Uterus (tissue), 2 donors: ENCODE measurements around the gene UVSSA.

ENCODE experiments used
- POLR2A ChIP-seq, 2 donors: fragments of 450-650 bp; IDR thresholded peaks; one replicate each; pipeline ENCODE4 v1.6.1; 2016; ENCODE audit warnings: antibody characterized with exemption in 2 of 2, mild to moderate bottlenecking in 1 of 2, moderate library complexity in 1 of 2
- TF ChIP-seq, protein P1 (sequence below), 4 experiments: fragments of 200-600 bp in 2 of 4; fragments of 450-650 bp in 2 of 4; sonication (generic) in 2 of 4; IDR thresholded peaks; one replicate each; pipeline ENCODE4 v1.5.1; 2016 to 2019; ENCODE audit warnings: antibody characterized with exemption in 4 of 4, mild to moderate bottlenecking in 2 of 4, moderate library complexity in 1 of 4

DNA sequence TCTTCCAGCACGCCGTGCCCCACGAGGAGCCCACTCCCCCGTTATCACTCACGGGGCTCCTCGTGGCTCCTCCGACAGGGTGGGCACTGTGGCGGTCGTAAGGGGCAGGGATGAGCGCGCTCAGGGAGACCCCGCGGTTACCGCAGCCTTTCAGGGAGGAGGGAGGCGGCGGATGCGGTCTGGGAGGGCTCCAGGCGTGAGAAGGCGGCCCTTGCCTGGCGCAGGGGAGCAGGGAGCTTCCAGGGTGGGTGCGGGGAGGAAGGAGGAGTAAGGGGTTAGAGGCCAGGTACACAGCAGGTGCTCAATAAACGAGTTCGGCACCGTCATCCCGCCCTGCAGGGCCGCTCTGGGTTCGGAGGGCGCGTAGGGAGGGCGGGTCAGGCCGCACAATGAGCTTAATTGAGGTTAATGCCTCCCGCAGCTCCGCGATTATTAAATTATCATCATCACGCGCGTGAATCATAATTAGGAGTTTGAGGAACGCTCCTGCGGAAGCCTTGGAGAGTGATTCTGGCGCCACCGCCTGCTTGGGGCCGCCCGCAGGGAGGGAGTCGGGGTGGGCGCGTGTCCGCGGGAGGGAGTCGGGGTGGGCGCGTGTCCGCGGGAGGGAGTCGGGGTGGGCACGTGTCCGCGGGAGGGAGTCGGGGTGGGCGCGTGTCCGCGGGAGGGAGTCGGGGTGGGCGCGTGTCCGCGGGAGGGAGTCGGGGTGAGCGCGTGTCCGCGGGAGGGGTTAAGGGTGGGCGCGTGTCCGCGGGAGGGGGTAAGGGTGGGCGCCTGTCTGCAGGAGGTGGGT is 66.9 kb downstream of the UVSSA start:
- TF ChIP-seq, protein P1, sequence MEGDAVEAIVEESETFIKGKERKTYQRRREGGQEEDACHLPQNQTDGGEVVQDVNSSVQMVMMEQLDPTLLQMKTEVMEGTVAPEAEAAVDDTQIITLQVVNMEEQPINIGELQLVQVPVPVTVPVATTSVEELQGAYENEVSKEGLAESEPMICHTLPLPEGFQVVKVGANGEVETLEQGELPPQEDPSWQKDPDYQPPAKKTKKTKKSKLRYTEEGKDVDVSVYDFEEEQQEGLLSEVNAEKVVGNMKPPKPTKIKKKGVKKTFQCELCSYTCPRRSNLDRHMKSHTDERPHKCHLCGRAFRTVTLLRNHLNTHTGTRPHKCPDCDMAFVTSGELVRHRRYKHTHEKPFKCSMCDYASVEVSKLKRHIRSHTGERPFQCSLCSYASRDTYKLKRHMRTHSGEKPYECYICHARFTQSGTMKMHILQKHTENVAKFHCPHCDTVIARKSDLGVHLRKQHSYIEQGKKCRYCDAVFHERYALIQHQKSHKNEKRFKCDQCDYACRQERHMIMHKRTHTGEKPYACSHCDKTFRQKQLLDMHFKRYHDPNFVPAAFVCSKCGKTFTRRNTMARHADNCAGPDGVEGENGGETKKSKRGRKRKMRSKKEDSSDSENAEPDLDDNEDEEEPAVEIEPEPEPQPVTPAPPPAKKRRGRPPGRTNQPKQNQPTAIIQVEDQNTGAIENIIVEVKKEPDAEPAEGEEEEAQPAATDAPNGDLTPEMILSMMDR (IDR thresholded peaks at IDR 0.05) = no peak
- no peak for TF ChIP-seq POLR2A (IDR thresholded peaks at IDR 0.05)
